Esophagus muscularis mucosa (tissue), 4 donors: ENCODE measurements around the gene SAA1.

Source experiments
- EP300 ChIP-seq: sonication (generic); formaldehyde crosslinking; IDR thresholded peaks from one replicate; pipeline ENCODE4 v1.6.1; 2017; ENCODE audit warnings: antibody characterized with exemption
- POLR2A ChIP-seq: fragments of 450-650 bp; IDR thresholded peaks from one replicate; pipeline ENCODE4 v1.6.1; 2017; ENCODE audit warnings: antibody characterized with exemption, moderate library complexity, mild to moderate bottlenecking, low read depth
- TF ChIP-seq, protein P1 (sequence below), 3 experiments: fragments of 200-600 bp in 2 of 3; fragments of 450-650 bp in 1 of 3; sonication (generic) in 2 of 3; IDR thresholded peaks; one replicate each; pipeline ENCODE4 v1.5.1; 2017 to 2019; ENCODE audit warnings: antibody characterized with exemption in 3 of 3, mild to moderate bottlenecking in 2 of 3, moderate library complexity in 1 of 3

GRCh38 chr11:18295316-18295715 lies 29.3 kb downstream of the SAA1 start:
- TF ChIP-seq POLR2A = no peak
- TF ChIP-seq, protein P1, sequence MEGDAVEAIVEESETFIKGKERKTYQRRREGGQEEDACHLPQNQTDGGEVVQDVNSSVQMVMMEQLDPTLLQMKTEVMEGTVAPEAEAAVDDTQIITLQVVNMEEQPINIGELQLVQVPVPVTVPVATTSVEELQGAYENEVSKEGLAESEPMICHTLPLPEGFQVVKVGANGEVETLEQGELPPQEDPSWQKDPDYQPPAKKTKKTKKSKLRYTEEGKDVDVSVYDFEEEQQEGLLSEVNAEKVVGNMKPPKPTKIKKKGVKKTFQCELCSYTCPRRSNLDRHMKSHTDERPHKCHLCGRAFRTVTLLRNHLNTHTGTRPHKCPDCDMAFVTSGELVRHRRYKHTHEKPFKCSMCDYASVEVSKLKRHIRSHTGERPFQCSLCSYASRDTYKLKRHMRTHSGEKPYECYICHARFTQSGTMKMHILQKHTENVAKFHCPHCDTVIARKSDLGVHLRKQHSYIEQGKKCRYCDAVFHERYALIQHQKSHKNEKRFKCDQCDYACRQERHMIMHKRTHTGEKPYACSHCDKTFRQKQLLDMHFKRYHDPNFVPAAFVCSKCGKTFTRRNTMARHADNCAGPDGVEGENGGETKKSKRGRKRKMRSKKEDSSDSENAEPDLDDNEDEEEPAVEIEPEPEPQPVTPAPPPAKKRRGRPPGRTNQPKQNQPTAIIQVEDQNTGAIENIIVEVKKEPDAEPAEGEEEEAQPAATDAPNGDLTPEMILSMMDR (IDR thresholded peaks at IDR 0.05) = no peak
- TF ChIP-seq EP300 = no peak
